H1 (cell line): Measurements from ENCODE around the gene C1RL. TPM values are rescaled to one million over a fixed set of nuclear protein-coding genes. Genes with fewer than 3 reads are reported as not detected.

ENCODE experiments used
- CTCF ChIA-PET: fragments of 300-600 bp; sonication (Branson Sonifier 250); formaldehyde crosslinking; loops from one replicate; lab custom pipeline; 2021; ENCODE audit not compliant: partially characterized antibody; lab: Charles Lee
- POLR2A ChIA-PET: fragments of 300-600 bp; sonication (Branson Sonifier 250); formaldehyde crosslinking; loops from one replicate; lab custom pipeline; 2021; ENCODE audit warnings: inconsistent platforms; ENCODE audit not compliant: partially characterized antibody; lab: Charles Lee
- DNase-seq, 2 experiments: peaks; one replicate each; pipeline versions ENCODE4 v3.0.0 to v3.0.0-alpha.2; 2010 to 2022; ENCODE audit warnings: low spot score in 2 of 2, low read depth in 1 of 2, mixed read lengths in 1 of 2
- FAIRE-seq: peaks from 2 replicates; lab custom pipeline; 2011; peaks lifted over from hg19 to GRCh38; lab: Jason Lieb, UNC
- H2AFZ ChIP-seq: 2 replicates; pipeline ENCODE4 v1.8.1; 2012; ENCODE audit warnings: low read length, inconsistent platforms
- H2AK5ac ChIP-seq: 2 replicates; pipeline ENCODE4 v1.6.1; 2013; ENCODE audit warnings: low read depth, low read length
- H2BK120ac ChIP-seq: replicated peaks from 2 replicates; pipeline ENCODE3; 2013; ENCODE audit warnings: low read depth, low read length, inconsistent platforms
- H2BK12ac ChIP-seq: 2 replicates; pipeline ENCODE4 v1.6.1; 2013; ENCODE audit warnings: low read depth, low read length
- H2BK15ac ChIP-seq: 2 replicates; pipeline ENCODE4 v1.6.1; 2013; ENCODE audit warnings: low read length
- H2BK20ac ChIP-seq: 2 replicates; pipeline ENCODE4 v1.6.1; 2013; ENCODE audit warnings: low read length
- H2BK5ac ChIP-seq: 2 replicates; pipeline ENCODE4 v1.6.1; 2013; ENCODE audit warnings: low read depth, low read length
- H3K14ac ChIP-seq: 2 replicates; pipeline ENCODE4 v1.6.1; 2013; ENCODE audit warnings: inconsistent platforms; ENCODE audit not compliant: insufficient read length
- H3K18ac ChIP-seq: 2 replicates; pipeline ENCODE4 v1.6.1; 2013; ENCODE audit warnings: low read length; ENCODE audit errors: extremely low read depth
- H3K23ac ChIP-seq: 2 replicates; pipeline ENCODE4 v1.6.1; 2013; ENCODE audit warnings: inconsistent platforms; ENCODE audit not compliant: insufficient read length
- H3K23me2 ChIP-seq: 2 replicates; pipeline ENCODE4 v1.6.1; 2013; ENCODE audit warnings: low read depth, low read length
- H3K27ac ChIP-seq: 2 replicates; pipeline ENCODE4 v1.6.1; 2011; ENCODE audit warnings: low read depth, low read length, inconsistent platforms
- H3K27me3 ChIP-seq, 4 experiments: replicated peaks in 1 of 4; 1 replicate in 1 of 4; 2 replicates in 3 of 4; pipeline versions ENCODE4 v1.6.1 to v1.8.1; 2011 to 2013; ENCODE audit warnings: low read length in 3 of 4, mild to moderate bottlenecking in 3 of 4, inconsistent platforms in 2 of 4, mixed read lengths in 2 of 4, moderate library complexity in 1 of 4; ENCODE audit not compliant: control insufficient read depth in 3 of 4, insufficient read depth in 3 of 4; ENCODE audit errors: extremely low read depth in 1 of 4
- H3K36me3 ChIP-seq, 4 experiments: 2 replicates each; pipeline versions ENCODE4 v1.6.1 to v1.8.1; 2011 to 2013; ENCODE audit warnings: mild to moderate bottlenecking in 4 of 4, low read length in 3 of 4, moderate library complexity in 2 of 4, control low read depth in 1 of 4, inconsistent platforms in 1 of 4; ENCODE audit not compliant: insufficient read depth in 4 of 4, control insufficient read depth in 2 of 4
- H3K4ac ChIP-seq: replicated peaks from 2 replicates; pipeline ENCODE3; 2013; ENCODE audit warnings: low read length, low read depth, mixed read lengths, inconsistent platforms; ENCODE audit not compliant: insufficient read length
- H3K4me1 ChIP-seq, 4 experiments: replicated peaks in 1 of 4; 1 replicate in 1 of 4; 2 replicates in 3 of 4; pipeline versions ENCODE4 v1.6.1 to v1.8.1; 2011 to 2013; ENCODE audit warnings: low read length in 3 of 4, inconsistent platforms in 2 of 4, mixed read lengths in 1 of 4; ENCODE audit not compliant: insufficient read depth in 4 of 4, control insufficient read depth in 3 of 4
- H3K4me2 ChIP-seq, 2 experiments: 2 replicates each; pipeline versions ENCODE4 v1.6.1 to v1.8.1; 2011 to 2013; ENCODE audit warnings: low read depth in 2 of 2, low read length in 2 of 2, control low read depth in 1 of 2, inconsistent platforms in 1 of 2, mild to moderate bottlenecking in 1 of 2; ENCODE audit not compliant: insufficient read depth in 1 of 2
- H3K4me3 ChIP-seq, 4 experiments: fragments of 200-600, 300-600 bp in 1 of 4; sonication (generic), shearing (Covaris generic), sonication (Bioruptor Twin) in 1 of 4; 2 replicates each; pipeline versions ENCODE4 v1.5.1 to v1.8.1; 2011 to 2016; ENCODE audit warnings: low read length in 4 of 4, low read depth in 3 of 4, control low read depth in 2 of 4, inconsistent platforms in 2 of 4, mild to moderate bottlenecking in 2 of 4, mixed read lengths in 1 of 4, moderate library complexity in 1 of 4; ENCODE audit not compliant: insufficient read depth in 2 of 4; ENCODE audit errors: extremely low read depth in 1 of 4
- H3K56ac ChIP-seq: replicated peaks from 2 replicates; pipeline ENCODE3; 2013; ENCODE audit warnings: low read depth, mild to moderate bottlenecking, mixed read lengths, low read length, inconsistent platforms; ENCODE audit not compliant: insufficient read length
- H3K79me1 ChIP-seq: 2 replicates; pipeline ENCODE4 v1.6.1; 2013; ENCODE audit warnings: low read depth, low read length, control low read depth
- H3K79me2 ChIP-seq, 2 experiments: 2 replicates each; pipeline versions ENCODE4 v1.6.1 to v1.8.1; 2012 to 2013; ENCODE audit warnings: low read length in 2 of 2, mild to moderate bottlenecking in 2 of 2, inconsistent platforms in 1 of 2; ENCODE audit not compliant: insufficient read depth in 2 of 2, control insufficient read depth in 1 of 2
- H3K9ac ChIP-seq, 4 experiments: replicated peaks in 1 of 4; 1 replicate in 1 of 4; 2 replicates in 3 of 4; pipeline versions ENCODE4 v1.6.1 to v1.8.1; 2011 to 2013; ENCODE audit warnings: low read depth in 3 of 4, low read length in 3 of 4, control low read depth in 2 of 4, mild to moderate bottlenecking in 2 of 4, moderate library complexity in 2 of 4, inconsistent platforms in 1 of 4; ENCODE audit errors: extremely low read depth in 1 of 4
- H3K9me3 ChIP-seq, 2 experiments: 2 replicates each; pipeline versions ENCODE4 v1.6.1 to v1.8.1; 2012 to 2013; ENCODE audit warnings: mild to moderate bottlenecking in 2 of 2, moderate library complexity in 2 of 2, control low read depth in 1 of 2, inconsistent platforms in 1 of 2, low read depth in 1 of 2, low read length in 1 of 2, mixed read lengths in 1 of 2; ENCODE audit not compliant: insufficient read depth in 2 of 2
- H4K20me1 ChIP-seq, 2 experiments: replicated peaks in 1 of 2; 2 replicates each; pipeline versions ENCODE3 to v1.8.1; 2011 to 2013; ENCODE audit warnings: inconsistent platforms in 2 of 2, low read length in 2 of 2, mild to moderate bottlenecking in 1 of 2; ENCODE audit not compliant: insufficient read depth in 2 of 2, control insufficient read depth in 1 of 2
- H4K5ac ChIP-seq: 2 replicates; pipeline ENCODE4 v1.6.1; 2013; ENCODE audit warnings: low read length, low read depth, mixed read lengths, inconsistent platforms; ENCODE audit not compliant: insufficient read length
- H4K8ac ChIP-seq: 2 replicates; pipeline ENCODE4 v1.8.0; 2013; ENCODE audit warnings: mild to moderate bottlenecking, moderate library complexity, low read length, inconsistent platforms; ENCODE audit not compliant: insufficient read depth; ENCODE audit errors: extremely low read depth
- H4K91ac ChIP-seq: replicated peaks from 2 replicates; pipeline ENCODE3; 2013; ENCODE audit warnings: low read length, mixed read lengths, inconsistent platforms; ENCODE audit not compliant: insufficient read length
- ASH2L ChIP-seq: fragments of 200-600, 300-600 bp; sonication (generic); IDR thresholded peaks from one replicate; pipeline ENCODE4 v1.7.1; 2017; ENCODE audit warnings: low read length
- CEBPB ChIP-seq: IDR thresholded peaks from 2 replicates; pipeline ENCODE4 v1.6.1; 2012; ENCODE audit warnings: low read depth, low read length
- CTBP2 ChIP-seq: IDR thresholded peaks from 2 replicates; pipeline ENCODE4 v1.7.0; 2011; ENCODE audit warnings: borderline replicate concordance, mild to moderate bottlenecking, moderate library complexity, mixed read lengths, low read length; ENCODE audit not compliant: insufficient read depth, insufficient read length
- HDAC2 ChIP-seq, 2 experiments: fragments of 300-600 bp in 1 of 2; sonication (generic) in 1 of 2; IDR thresholded peaks; 2 replicates each; pipeline ENCODE4 v1.6.1; 2011 to 2012; ENCODE audit warnings: low read depth in 2 of 2, low read length in 2 of 2, mild to moderate bottlenecking in 2 of 2, moderate library complexity in 2 of 2, borderline replicate concordance in 1 of 2, inconsistent platforms in 1 of 2
- POLR2A ChIP-seq, 2 experiments: IDR thresholded peaks; 1 replicate in 1 of 2; 2 replicates in 1 of 2; pipeline ENCODE4 v1.6.1; 2011; ENCODE audit warnings: low read depth in 2 of 2, low read length in 2 of 2, mild to moderate bottlenecking in 2 of 2; ENCODE audit errors: control extremely low read depth in 1 of 2
- POLR2AphosphoS5 ChIP-seq: IDR thresholded peaks from 2 replicates; pipeline ENCODE4 v1.6.1; 2011; ENCODE audit warnings: low read depth, low read length
- RFX5 ChIP-seq: IDR thresholded peaks from 2 replicates; pipeline ENCODE4 v1.6.1; 2011; ENCODE audit warnings: low read depth, low read length, improper control_type of control experiment, borderline replicate concordance
- TAF7 ChIP-seq: optimal IDR thresholded peaks from 2 replicates; pipeline ENCODE3; 2011; ENCODE audit warnings: low read depth, mild to moderate bottlenecking, inconsistent platforms, low read length, moderate library complexity, borderline replicate concordance
- WGBS, 2 experiments: shearing (Covaris generic) in 1 of 2; methylation state at CpG; one replicate each; pipeline versions ENCODE4 v1.1.6 to v1.1.7; 2013 to 2015; ENCODE audit warnings: low lambda C conversion rate in 2 of 2, mixed read lengths in 2 of 2, inconsistent platforms in 1 of 2, low coverage in 1 of 2, missing lambda C conversion rate in 1 of 2; ENCODE audit not compliant: insufficient replicate concordance in 2 of 2, insufficient coverage in 1 of 2, insufficient read length in 1 of 2; ENCODE audit errors: extremely low coverage in 1 of 2, missing lambda C conversion rate in 1 of 2; 5-methylcytosine and 5-hydroxymethylcytosine counted together
- polyA plus RNA-seq, 7 experiments: library from polyadenylated mRNA; depleted of rRNA in 3 of 7; stranded (reverse) in 5 of 7; unstranded in 2 of 7; fragments of >200 nt in 5 of 7; fragments of 200-250 nt in 2 of 7; gene quantifications; 1 replicate in 5 of 7; 2 replicates in 1 of 7; 4 replicates in 1 of 7; pipeline versions ENCODE4 v1.2.1 to v1.2.3, GENCODE V29; 2011 to 2013; ENCODE audit warnings: missing spikeins in 2 of 7, mixed read lengths in 2 of 7
- total RNA-seq: library from RNA; stranded (reverse); fragmentation: NEBNext Ultra II Directional; extraction: Animal tissue kit (Norgen Biotek cat#: 25700); gene quantifications from 2 replicates; pipeline ENCODE4 v1.2.1, GENCODE V29; 2021

C1RL gene
- total and polyA plus RNA-seq, 2 of the 8 experiments (the other 6 are each of a cell fraction or from before 2014, with no cell fraction given) = 11.4 to 15.5 TPM

- Histone ChIP-seq H3K4me2 (no peak overlapping the region), H3K4me1 (no peaks in the 10 kb centered on the region), H4K5ac (no peak overlapping the region), H2BK120ac (no peak overlapping the region), H3K4me3 (no peak overlapping the region), H3K27ac (no peak overlapping the region), H3K4ac (no peak overlapping the region), H2BK15ac (no peak overlapping the region), H2BK12ac (no peak overlapping the region), H3K36me3 (peaks cover 0 to 9% (median 0%) of the 10 kb centered on the region in 4 experiments; a peak in 5 of 8 replicates), H3K56ac (no peak overlapping the region), H3K14ac (no peak overlapping the region), H2BK20ac (no peak overlapping the region), H4K8ac (no peak overlapping the region), H3K9ac (no peak overlapping the region), H3K79me2 (no peaks in the 10 kb centered on the region), H3K23ac (no peak overlapping the region), H2BK5ac (no peak overlapping the region), H4K91ac (no peak overlapping the region), H3K23me2 (no peaks in the 10 kb centered on the region), H4K20me1 (peaks cover 2 to 3% of the 10 kb centered on the region in 2 experiments), H3K27me3 (no peaks in the 10 kb centered on the region), H2AFZ (no peak overlapping the region), H2AK5ac (no peak overlapping the region), H3K18ac (no peak overlapping the region), H3K79me1 (no peaks in the 10 kb centered on the region), H3K9me3 (no peaks in the 10 kb centered on the region)
- peak in 1 of 2 experiments; percentile 4 for DNase-seq
- ChIA-PET POLR2A (no interaction called here), CTCF (interaction anchor here (1.1 to 10.0 kb wide), 3 partner anchors 7 to 22 kb away, joined by 4 to 151 read pairs (median 5); partner anchors contain the start of gene RBP5)
- WGBS, 2 experiments = 83% methylated on average over 4 of the region's 6 CpGs; no CpG with 5 or more reads in 1 of the 2 experiments
- TF ChIP-seq ASH2L (no peak), RFX5 (no peak), TAF7 (no peak), POLR2AphosphoS5 (no peak), HDAC2 (IDR thresholded peaks at IDR 0.05; ENCODE audit: borderline replicate concordance in 1 of 2, low read depth in 2 of 2, low read length in 2 of 2) (no peak), CTBP2 (no peak), POLR2A (IDR thresholded peaks at IDR 0.05; ENCODE audit: control extremely low read depth in 1 of 2, low read depth in 2 of 2, low read length in 2 of 2) (no peak), CEBPB (no peak)
- FAIRE-seq = no peak
These were observed 41.8 kb upstream of the C1RL start for GRCh38 chr12:7150841-7151240.
